A172 (cell line): ENCODE measurements around the gene ERN1. TPM values are rescaled to one million over a fixed set of nuclear protein-coding genes. Genes with fewer than 3 reads are reported as not detected.

Experiments
- DNase-seq: peaks from one replicate; pipeline ENCODE4 v3.0.0-alpha.2; 2015; ENCODE audit warnings: low spot score
- total RNA-seq: library from RNA; depleted of rRNA; stranded (reverse); fragments of >200 nt; shearing (Covaris generic); gene quantifications from 2 replicates; pipeline ENCODE4 v1.2.3, GENCODE V29; 2014

ERN1 gene
- total RNA-seq, 1 experiment from 2014 or later: 2.1 TPM

DNA sequence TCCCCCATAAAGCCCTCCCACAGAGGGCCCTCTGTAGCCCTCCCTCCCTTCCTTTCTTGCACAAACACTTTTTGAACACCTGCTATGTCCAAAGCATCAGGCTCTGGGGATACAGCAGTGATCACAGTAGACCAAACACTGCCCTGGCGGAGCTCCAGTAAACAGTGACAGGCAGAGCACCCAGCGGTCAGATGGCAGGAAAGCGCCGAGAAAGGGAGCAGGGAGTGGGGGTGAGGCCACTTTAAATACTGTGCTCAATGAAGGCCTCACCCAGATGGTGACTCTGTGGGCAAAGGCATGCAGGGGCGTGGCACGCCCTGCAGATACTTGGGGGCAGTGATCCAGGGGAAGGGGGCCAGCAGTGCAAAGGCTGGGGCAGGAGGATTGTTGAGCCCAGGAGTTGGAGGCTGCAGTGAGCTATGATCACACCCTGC, 124.2 kb downstream of the ERN1 start:
- peak; percentile 61 for DNase-seq

DNA sequence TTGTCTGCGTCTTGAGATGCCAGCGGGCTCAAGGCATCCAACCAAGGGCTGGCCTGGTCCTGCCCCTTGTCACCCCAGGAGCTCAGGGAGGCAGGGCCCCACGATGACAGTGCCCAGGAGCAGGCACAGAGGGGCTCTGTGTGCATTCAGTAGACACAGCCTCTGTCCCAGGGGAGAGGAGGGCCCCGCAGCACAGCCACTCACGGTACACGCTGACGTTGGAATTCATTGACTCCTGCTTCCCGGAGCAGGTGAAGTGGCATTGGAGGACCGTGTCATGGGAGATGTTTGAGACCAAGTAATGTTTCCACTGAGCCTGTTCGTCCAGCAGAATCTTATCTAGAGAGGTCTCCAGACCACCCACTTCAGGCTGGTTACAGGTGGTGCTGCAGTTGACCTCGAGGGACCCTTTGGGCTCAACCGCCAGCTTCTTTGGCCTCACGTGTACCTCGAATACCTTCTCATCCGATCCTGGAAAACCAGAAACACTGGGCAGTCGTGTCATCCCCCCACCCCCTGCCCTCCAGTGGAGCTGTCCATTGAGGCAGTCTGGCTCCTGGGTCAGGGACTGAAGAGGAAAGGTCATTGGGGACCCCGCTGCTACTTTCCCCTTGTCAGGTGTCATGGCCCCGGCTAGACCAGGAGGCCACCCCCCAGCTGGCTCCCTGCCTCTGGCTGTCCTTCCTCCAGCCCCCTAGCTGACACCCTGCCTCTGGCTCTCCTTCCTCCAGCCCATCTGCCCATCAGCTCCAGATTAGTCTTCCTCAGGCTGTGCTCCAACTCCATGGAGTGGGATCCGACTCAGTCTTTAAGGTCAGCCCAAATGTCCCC, 124.8 kb downstream of the ERN1 start:
- no peak for DNase-seq

DNA sequence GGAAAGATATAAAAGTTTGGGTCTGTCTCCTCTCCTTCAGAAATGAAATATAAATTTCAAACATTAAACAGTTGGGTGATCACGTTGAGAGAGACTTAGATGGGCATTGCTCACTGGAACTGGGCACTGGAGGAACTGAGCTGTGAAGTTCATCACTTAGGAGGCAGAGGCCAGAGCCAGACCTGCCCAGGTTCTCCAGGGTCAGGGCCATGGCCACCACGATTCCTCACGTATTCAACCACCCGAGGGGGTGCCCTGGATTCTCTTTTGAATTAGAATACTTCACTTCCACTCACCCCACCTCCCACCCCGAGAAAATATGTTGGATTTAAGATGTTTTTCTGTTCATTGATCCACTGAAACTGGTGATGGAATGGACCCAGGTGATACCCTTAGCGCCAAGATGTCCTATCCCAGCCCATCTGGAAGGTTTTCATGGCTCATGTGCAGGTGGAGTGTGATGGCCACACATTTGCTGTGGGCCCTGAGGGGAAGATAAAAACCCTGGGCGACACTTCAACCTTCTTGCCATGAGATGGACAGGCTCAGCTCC, 125.7 kb downstream of the ERN1 start:
- no peak for DNase-seq

DNA sequence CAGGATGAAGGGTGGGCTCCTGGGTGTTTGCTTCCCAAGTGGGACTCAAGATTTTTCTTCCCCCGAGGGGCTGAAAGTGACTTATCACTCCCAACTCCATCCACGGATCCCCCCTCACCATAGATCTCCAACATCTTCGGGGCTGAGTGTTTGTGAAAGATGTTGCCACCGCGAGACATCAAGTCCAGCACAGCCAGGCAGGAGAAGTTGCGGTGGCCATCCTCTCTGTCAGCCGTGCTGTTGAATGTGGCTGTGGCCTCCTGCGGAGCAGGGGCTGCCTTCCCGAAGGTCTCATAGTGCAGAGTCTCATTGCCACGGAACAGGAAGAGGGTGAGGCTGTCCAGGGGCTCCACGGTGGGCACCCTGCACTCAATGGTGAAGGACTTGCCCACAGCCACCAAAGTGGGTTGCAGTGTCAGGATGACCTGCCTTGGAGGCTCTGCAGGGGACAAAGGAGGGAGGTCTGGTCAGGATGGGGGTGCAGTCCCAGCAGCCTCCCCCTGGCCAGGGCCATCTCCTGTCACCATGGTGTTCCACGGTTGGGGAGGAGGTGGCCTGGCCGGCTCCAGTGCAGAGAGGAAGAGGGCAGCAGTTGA, 126.3 kb downstream of the ERN1 start:
- no peak for DNase-seq

DNA sequence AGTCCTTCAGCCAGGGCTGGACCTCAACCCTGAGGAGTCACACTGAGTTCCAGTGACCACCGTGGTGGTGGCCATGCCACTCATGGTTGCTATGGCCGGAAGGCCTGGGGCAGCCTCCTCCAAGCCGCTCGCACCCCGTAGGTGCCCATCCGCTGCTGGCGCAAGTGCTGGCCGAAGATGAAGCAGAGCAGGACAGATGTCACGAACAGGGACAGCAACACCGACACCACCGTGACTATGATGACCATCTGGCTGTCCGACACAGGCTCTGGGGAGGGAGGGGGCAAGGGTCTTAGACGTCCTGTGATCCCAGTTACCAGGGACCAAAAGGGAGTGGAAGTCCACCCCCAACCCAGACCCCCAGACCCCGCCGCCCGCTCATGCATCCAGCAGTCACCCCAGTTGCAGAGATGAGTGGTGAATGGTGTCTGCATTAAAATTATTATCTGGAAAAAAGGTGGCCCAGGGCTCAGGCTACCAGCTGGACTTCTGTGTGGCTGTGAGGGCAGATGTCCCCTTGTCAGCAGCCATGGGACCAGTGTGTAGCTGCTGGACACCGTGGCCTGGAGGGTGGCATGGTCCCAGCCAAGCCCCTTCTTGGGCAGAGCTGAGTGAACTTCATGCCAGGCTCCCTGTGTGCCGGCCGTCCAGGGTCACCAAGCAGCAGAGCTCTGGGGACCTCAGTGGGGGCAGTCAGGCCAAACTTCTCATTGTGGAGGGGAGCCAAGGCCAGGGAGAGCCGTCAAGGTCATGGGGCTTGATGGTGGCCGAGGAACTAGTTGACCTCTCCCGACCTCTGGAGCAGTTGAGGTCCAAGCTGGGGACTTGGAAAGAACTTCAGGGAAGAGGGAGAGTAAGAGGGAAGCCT, 127.1 kb downstream of the ERN1 start:
- no peak for DNase-seq

DNA sequence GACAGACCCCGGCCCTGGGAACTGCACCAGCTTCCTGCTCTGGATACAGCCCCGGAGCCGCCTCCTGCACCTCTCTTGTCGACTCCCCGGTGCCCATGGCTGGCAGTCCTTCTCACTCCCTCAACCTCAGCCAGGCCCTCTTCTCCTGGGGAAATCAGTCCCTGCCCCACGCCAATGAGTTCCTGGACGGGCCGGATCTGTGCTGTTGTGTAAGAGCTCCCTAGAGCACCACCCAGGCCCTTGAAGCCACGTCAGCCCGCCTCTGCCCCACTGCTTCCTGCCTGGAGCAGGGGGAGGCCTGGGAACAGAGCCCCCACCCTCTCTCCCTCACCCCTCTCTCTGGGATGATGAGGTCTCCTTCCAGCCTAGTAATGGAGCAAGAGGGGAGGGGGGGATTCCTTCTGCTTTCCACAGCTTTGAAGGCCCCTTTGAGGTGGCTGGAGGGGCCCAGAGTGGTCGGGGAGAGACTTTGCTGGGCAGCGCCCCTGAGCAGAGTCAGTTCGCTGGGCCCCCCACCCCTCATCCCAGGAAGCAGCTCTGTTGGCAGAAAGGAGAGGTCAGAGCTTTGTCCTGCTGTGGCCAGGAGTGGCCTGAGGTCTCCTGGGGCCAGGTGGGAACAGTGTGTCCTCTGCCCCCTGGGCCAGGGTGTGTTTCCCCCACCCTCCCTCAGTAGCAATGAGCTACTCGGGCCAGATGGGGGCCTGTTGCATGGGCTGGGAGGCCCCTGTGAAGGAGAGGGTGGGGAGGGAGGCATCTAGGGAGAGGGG, 128.0 kb downstream of the ERN1 start:
- no peak for DNase-seq

DNA sequence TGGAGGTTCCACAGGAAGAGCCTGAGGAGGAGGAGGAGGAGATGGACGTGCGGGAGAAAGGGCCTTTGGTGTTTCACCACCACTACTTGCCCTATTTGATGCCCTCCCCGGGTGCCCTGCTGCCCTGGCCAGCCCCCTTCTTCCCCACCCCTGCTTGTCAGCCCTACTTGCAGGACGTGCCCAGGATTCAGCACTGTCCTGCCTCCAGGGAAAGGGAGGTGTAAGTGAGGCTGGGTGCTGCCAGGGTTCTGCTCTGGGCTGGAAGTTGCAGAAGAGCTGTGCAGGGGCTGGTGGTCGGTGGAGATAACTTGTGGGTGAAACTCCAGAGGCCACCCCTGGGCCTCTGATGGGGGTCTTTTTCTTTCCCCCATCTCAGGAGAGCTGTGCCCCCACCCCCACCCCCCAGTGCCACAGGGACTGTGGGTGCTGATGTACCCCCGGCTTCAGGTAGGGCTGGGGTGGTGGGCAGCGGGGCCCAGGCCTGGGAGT, 128.8 kb downstream of the ERN1 start:
- DNase-seq: no peak

DNA sequence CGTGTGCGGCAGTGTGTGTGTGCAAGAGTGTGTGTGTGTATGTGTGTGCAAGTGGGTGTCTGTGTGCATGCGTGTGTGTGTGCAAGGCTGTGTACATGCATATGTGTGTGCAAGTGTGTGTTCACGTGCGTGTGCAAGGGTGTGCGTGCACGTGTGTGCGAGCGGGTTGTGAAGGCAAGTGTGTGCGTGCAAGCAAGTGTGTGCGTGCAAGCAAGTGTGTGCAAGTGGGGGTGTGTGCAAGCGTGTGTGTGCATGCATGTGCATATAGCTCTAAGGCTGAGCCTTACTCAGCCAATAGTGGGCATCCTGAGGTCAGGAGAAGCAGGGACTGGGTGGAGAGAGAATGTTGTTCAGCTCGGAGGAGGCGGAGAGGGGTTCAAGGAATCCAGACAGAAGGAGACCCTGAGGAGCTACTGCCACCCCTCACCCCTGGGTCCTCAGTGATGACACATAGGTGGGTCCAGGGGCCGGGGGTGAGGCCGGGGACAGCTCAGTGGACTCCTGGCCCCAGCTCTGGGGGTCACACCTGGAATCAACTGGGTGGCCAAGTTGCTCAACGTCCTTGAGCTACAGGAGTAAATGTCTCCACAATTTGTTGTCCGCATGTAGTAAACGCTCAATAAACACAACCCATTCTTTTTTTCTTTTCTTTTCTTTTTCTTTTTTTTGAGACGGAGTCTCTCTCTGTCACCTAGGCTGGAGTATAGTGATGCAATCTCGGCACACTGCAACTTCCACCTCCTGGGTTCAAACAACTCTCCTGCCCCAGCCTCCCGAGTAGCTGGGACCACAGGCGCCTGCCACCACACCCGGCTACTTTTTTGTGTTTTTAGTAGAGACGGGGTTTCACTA, 130.0 kb downstream of the ERN1 start:
- no peak for DNase-seq

DNA sequence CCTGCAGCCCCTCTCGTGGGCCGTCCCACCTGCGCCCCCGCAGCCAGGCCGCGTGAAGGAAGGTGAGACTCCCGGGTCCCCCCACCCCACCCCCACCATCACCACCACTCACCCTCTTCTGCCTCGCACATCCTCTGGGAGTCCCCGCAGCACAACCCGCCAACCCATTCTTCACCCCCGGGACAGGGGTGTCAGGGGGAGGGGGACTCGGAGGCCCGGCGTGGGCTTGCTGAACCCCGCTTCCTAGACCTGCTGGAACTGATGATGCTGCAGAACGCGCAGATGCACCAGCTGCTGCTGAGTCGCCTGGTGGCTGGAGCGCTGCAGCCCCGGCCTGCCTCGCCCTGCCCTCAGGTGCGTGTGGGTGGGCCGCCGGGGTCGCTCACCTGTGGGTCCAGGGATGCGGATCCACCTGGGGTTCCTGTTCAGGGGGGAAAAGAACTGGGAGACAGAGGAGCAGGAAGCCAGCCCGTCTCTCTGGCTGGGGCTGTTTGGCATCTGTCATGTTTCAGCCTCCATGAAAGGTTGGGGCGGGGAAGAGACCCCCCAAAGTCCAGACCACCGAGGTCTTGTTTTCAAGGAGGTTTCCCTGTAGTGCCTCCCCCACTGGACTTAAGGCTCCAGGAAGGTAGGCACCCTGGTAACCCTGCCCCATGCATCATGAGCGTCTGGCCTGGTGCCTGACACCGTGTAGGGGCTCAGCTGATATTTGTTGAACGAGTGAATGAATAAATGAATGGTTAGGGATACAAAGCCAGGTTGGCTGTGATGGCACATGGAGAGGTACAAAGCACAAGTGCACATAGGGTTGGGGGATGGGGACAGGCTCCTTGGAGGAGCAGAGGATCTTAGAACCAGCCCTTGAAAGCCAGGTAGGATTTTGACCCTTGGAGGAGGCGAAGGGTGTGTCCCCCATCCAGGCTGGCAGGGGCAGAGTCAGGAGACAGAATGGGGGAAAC, 130.9 kb downstream of the ERN1 start:
- no peak for DNase-seq

DNA sequence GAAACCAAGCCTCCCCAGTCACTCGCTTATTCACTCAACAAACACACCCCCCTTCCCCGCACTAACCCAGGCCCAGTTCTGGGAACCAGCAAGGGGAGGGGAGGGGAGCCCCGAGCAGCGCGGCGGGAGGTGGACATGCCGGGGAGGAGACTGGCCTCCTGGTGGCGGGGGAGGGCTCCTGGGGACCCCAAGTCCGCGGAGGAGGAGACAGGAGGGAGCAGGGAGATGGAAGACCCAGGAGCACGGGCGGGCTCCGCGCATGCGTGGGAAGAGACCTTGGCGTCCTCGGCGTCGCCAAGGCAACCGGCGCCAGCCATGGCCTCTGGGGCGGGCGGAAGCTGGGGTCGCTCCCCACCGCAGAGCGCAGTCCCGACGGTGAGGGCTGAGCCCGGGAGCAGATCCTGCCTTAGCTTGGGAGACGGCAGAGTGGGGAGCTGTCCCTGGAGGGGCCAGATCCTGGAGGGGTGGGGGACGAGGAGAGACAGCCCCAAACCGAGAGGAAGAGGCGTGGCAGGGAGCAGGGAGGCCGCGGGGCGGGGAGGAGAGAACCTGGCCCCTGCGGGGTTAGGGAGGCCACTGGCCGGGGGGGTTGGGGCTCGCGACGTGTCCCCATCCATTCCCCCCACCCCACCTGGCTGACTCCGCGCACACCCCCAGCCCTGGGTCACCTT, 131.8 kb downstream of the ERN1 start, which contains the start of gene PRR29:
TSS of gene PRR29 (plus strand) at position 302 of the 671 bp plus-strand sequence. CDS start at position 316, 14 bp downstream.
- peak; percentile 18 for DNase-seq

DNA sequence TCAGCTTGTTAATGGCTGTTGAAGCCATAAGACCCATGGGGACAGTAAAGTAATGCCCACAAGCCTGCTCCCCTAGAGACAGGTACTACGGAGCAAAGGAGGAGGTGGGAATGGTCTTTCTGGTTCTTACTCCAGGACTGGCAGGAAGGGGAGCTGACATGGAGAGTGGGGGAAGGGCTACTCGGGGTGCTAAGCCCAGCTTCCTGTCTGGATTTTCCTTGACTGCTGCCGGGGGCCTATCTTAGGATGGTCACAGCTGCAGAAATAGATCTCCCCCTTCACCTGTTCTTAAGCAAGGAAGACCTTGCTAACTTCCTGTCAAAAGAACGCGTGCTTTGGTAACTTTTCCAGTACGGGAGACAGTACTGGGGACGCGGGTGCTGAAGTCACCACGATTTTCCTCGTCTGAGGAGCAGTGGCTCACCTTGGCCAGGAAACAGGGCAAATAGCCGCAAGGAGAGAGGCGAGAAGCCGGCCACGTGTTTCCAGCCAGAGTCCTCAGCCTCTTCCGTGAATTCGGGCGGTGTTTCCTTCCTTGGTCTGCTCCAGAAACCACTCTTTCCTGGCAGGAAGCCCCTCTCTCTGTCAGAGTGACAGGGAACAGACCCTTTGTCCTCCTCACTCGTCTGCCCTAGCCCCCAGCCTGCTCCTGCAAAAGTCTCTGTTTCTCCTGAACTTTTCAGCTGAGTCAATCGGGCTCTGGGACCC, 132.4 kb downstream of the ERN1 start:
- DNase-seq: no peak

DNA sequence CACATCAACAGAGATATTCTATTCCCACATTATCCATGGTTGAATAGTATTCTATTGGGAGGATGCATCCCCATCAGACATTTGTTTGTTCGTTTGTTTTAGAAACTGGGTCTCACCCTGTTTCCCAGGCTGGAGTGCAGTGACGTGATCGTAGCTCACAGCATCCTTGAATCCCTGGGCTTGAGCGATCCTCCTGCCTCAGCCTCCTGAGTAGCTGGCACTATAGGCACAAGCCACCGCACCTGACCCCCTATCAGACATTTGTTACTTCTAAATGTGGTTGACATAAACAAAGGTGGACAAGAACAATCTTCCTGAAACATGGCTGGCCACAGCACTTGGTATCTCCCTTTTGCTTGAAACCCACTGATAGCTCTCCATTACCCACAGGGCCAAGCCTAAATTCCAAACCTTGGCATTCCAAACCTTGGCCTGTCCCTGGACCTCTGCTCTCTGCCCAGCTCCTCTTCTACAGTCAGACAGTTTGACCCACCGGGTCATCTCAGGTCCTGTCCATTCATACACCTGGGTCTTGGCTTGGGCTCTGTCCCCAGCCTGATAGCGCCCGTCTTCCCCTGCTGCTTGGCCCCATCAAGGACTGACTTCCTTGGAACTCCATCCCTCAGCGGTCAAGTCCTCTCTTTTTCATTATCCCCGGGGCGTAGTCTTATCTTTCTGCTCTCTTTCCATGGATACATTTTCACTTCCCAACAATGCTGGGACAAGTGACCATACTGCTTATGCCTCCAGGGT, 133.3 kb downstream of the ERN1 start:
- no peak for DNase-seq

DNA sequence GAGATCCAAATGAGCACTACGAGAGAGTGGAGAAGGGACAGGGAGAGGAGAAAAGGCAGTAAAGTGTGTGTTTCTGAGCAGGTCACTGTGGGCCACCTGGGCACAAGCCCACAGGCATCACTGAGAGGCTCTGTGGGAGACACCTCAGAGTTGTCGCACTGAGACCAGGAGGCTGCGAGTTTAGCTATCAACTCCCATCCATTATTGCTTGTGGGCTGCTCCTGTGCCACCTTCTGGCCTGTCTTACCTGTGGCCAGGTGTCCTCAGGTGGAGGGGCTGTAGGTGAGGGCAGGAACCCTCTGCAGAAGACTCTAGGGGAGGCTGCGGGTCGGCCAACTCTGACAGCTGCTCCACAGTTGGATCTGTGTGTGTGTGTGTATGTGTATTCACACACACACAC, 134.3 kb downstream of the ERN1 start:
- no peak for DNase-seq

DNA sequence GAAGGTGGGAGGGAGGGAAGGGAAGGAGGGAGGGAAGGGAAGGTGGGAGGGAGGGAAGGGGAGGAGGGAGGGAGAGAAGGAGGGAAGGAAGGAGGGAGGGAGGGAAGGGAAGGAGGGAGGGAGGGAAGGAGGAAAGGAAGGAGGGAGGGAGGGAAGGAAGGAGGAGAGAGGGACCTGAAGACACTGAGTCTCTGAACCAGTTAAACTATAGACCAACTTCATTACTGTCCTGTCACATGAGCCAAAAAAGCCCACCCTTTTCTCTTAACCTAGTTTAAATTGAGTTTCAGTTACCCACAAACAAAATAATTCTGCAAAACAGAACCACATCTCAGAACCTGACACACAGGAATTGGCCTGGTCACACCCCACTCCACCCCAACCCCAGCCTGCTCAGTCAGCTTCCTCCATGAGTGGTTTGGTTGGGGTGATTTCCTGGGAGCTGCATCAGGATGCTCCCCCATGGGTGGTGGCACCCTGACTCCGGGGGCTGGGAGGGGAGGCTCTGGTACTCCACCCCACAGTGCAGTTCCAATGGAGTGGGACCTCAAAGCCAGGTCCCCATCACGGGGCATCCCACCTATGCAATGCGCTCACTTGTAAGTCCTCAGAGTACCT, 136.5 kb downstream of the ERN1 start:
- no peak for DNase-seq

DNA sequence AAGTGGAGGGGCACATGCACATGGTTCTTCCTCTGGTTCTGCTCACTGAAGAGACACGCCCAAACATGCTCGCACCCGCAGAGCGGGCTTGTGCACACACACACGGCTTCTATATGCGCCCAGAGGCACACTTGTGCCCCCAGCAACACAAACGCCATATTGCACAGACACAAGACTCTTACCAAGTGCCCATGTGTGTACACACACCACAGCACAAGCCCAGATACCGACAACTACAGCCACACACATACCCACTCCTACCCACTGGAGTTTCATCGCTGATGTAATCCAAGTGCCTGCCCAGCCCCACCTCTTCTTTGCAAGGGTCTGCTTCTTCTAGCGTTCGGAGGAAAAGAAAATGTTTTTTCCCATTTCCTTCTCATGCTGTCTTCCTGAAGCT, 138.3 kb downstream of the ERN1 start:
- no peak for DNase-seq

DNA sequence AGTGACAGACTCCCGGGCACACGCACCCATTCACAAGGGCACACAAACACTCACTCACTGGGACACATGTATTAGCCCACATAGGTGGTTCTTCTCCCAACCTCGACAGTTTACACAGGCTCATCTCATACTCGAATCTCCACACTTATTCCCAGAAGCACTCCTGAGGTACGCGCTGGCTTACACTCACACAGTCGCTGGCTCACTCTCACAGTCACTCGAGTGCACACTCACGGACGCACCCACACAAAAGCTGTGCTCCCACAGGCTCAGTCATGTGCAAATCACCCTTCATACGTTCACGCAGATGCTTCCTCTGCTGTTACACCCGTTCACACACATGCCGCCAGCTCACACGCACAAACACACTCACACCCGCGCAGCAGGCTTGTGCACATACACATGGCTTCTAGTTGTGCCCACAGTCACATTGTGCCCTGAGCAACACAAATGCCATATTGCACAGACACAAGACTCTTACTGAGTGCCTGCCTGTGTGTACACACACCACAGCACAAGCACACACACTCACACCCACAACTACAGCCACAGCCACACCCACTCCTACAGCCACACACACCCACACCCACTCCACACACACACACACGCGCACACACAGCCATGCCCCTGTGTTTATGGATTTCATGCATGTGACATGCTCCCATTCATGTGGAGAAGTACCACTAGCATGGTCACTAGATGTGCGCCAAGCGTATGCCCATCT, 140.2 kb downstream of the ERN1 start:
- DNase-seq: no peak
